K562 (cell line): Measurements from ENCODE around the gene ZNF24. TPM values are rescaled to one million over a fixed set of nuclear protein-coding genes. Genes with fewer than 3 reads are reported as not detected.
A peak's percentile ranks its signal among the peaks of the same experiment; 100 is the strongest.

Experiments
- ATAC-seq: fragments of 200-7000 bp; cut with Tn5 transposase; 3 replicates; pipeline ENCODE4 v1.9.1; 2020; ENCODE audit warnings: moderate library complexity
- BruUV-seq: library from RNA; stranded (reverse); fragments of 400-500 nt; replicated peaks from 2 replicates; lab custom pipeline; 2021; lab: Mats Ljungman, UMichigan
- CTCF ChIA-PET: fragments of 300-600 bp; formaldehyde crosslinking; extraction: SDS; loops from one replicate; lab custom pipeline; 2021; ENCODE audit warnings: low intra/inter-chr PET ratio; lab: Yijun Ruan, JAX
- POLR2A ChIA-PET: fragments of 300-600, 350-650 bp; sonication (Branson Sonifier 250); formaldehyde crosslinking; extraction: SDS; loops from one replicate; lab custom pipeline; 2021; ENCODE audit warnings: antibody characterized with exemption, inconsistent platforms; lab: Yijun Ruan, JAX
- DNase-seq, 4 experiments: peaks; one replicate each; pipeline versions ENCODE4 v3.0.0 to v3.0.0-alpha.2; 2011 to 2018; ENCODE audit warnings: low spot score in 3 of 4, mixed read lengths in 3 of 4; ENCODE audit errors: extremely low read depth in 1 of 4
- FAIRE-seq: peaks from 2 replicates; lab custom pipeline; 2011; peaks lifted over from hg19 to GRCh38; lab: Jason Lieb, UNC
- H2AFZ ChIP-seq: 2 replicates; pipeline ENCODE4 v1.6.0; 2011; ENCODE audit warnings: low read depth, low read length, control low read depth, inconsistent platforms
- H3K27ac ChIP-seq: fragments of 200-600 bp; 3 replicates; pipeline ENCODE4 v1.8.0; 2011; ENCODE audit warnings: low read depth, mild to moderate bottlenecking, control low read depth, inconsistent platforms, low read length, moderate library complexity, mixed read lengths; ENCODE audit errors: extremely low read depth
- H3K27me3 ChIP-seq, 2 experiments: fragments of 300-600 bp in 1 of 2; 2 replicates in 1 of 2; 3 replicates in 1 of 2; pipeline versions ENCODE4 v1.6.0 to v1.8.0; 2011; ENCODE audit warnings: inconsistent platforms in 2 of 2, low read length in 2 of 2, mild to moderate bottlenecking in 1 of 2, mixed read lengths in 1 of 2, moderate library complexity in 1 of 2; ENCODE audit not compliant: control insufficient read depth in 2 of 2, insufficient read depth in 2 of 2
- H3K36me3 ChIP-seq: fragments of 300-600 bp; 3 replicates; pipeline ENCODE4 v1.8.0; 2011; ENCODE audit warnings: mild to moderate bottlenecking, low read length, inconsistent platforms; ENCODE audit not compliant: control insufficient read depth, insufficient read depth
- H3K4me1 ChIP-seq, 2 experiments: fragments of 200-600 bp in 1 of 2; replicated peaks in 1 of 2; 2 replicates in 1 of 2; 3 replicates in 1 of 2; pipeline versions ENCODE4 v1.5.1 to v1.8.0; 2011; ENCODE audit warnings: inconsistent platforms in 2 of 2, low read length in 2 of 2, mild to moderate bottlenecking in 1 of 2, mixed read lengths in 1 of 2, moderate library complexity in 1 of 2; ENCODE audit not compliant: control insufficient read depth in 2 of 2, insufficient read depth in 2 of 2
- H3K4me2 ChIP-seq: 2 replicates; pipeline ENCODE4 v1.6.1; 2011; ENCODE audit warnings: low read length, control low read depth, inconsistent platforms, mixed read lengths; ENCODE audit not compliant: insufficient read depth
- H3K4me3 ChIP-seq: fragments of 200-600 bp; sonication (generic), shearing (Covaris generic); 2 replicates; pipeline ENCODE4 v1.5.1; 2016; ENCODE audit warnings: control low read depth, inconsistent platforms
- H3K79me2 ChIP-seq: fragments of 200-600 bp; 3 replicates; pipeline ENCODE4 v1.8.0; 2011; ENCODE audit warnings: low read length, inconsistent platforms; ENCODE audit not compliant: control insufficient read depth, insufficient read depth
- H3K9ac ChIP-seq, 2 experiments: 2 replicates each; pipeline versions ENCODE4 v1.6.0 to v1.6.1; 2011; ENCODE audit warnings: low read depth in 2 of 2, low read length in 2 of 2, control low read depth in 1 of 2, inconsistent platforms in 1 of 2, mild to moderate bottlenecking in 1 of 2, mixed read lengths in 1 of 2; ENCODE audit not compliant: insufficient read depth in 1 of 2
- H3K9me1 ChIP-seq: one replicate; pipeline ENCODE4 v1.6.0; 2011; ENCODE audit warnings: inconsistent platforms, mild to moderate bottlenecking, low read length, moderate library complexity; ENCODE audit not compliant: control insufficient read depth, insufficient read depth
- H3K9me3 ChIP-seq: replicated peaks from 2 replicates; pipeline ENCODE4 v1.5.1; 2011; ENCODE audit warnings: low read depth, low read length, inconsistent platforms; ENCODE audit not compliant: control insufficient read depth, insufficient read depth
- H4K20me1 ChIP-seq: replicated peaks from 2 replicates; pipeline ENCODE4 v1.6.1; 2011; ENCODE audit warnings: low read length, inconsistent platforms, mixed read lengths; ENCODE audit not compliant: control insufficient read depth, insufficient read depth
- AFF4 ChIP-seq: sonication (generic); formaldehyde crosslinking; IDR thresholded peaks from 2 replicates; pipeline ENCODE4 v1.8.0; 2023; ENCODE audit warnings: mild to moderate bottlenecking, missing genetic modification reagents
- ASH1L ChIP-seq: fragments of 450-650 bp; IDR thresholded peaks from 2 replicates; pipeline ENCODE4 v1.6.1; 2018; ENCODE audit warnings: borderline replicate concordance, mild to moderate bottlenecking, low read depth; ENCODE audit not compliant: partially characterized antibody
- FOXA1 ChIP-seq: fragments of 450-650 bp; IDR thresholded peaks from 2 replicates; pipeline ENCODE4 v1.6.1; 2016; ENCODE audit warnings: mild to moderate bottlenecking, borderline replicate concordance
- HNRNPUL1 ChIP-seq: fragments of 200-400 bp; formaldehyde crosslinking; IDR thresholded peaks from 2 replicates; pipeline ENCODE4 v1.6.1; 2017; ENCODE audit warnings: low read length
- KAT8 ChIP-seq: fragments of 450-650 bp; IDR thresholded peaks from 2 replicates; pipeline ENCODE4 v1.6.1; 2016; ENCODE audit warnings: low read depth, mild to moderate bottlenecking
- NFE2 ChIP-seq: IDR thresholded peaks from 2 replicates; pipeline ENCODE4 v1.6.1; 2014; ENCODE audit warnings: antibody characterized with exemption, low read depth
- RBFOX2 ChIP-seq: fragments of 200-400 bp; formaldehyde crosslinking; IDR thresholded peaks from 2 replicates; pipeline ENCODE4 v1.6.1; 2017; ENCODE audit warnings: low read depth, mild to moderate bottlenecking, low read length, moderate library complexity
- RBM17 ChIP-seq: fragments of 200-400 bp; formaldehyde crosslinking; IDR thresholded peaks from 2 replicates; pipeline ENCODE4 v1.6.1; 2017; ENCODE audit warnings: low read depth, mild to moderate bottlenecking, low read length, borderline replicate concordance
- STAT5A ChIP-seq: IDR thresholded peaks from 2 replicates; pipeline ENCODE4 v1.6.1; 2012; ENCODE audit warnings: low read length, inconsistent platforms, borderline replicate concordance
- SUPT5H ChIP-seq: fragments of 450-650 bp; IDR thresholded peaks from 2 replicates; pipeline ENCODE4 v1.6.1; 2016
- TCF3 ChIP-seq: sonication (generic); formaldehyde crosslinking; IDR thresholded peaks from 2 replicates; pipeline ENCODE4 v1.4.0; 2020; ENCODE audit warnings: mild to moderate bottlenecking, missing genetic modification reagents
- XRCC5 ChIP-seq: fragments of 200-400 bp; formaldehyde crosslinking; IDR thresholded peaks from 2 replicates; pipeline ENCODE4 v1.6.1; 2017; ENCODE audit warnings: low read depth, mild to moderate bottlenecking, low read length
- ZBTB7A ChIP-seq: IDR thresholded peaks from 2 replicates; pipeline ENCODE4 v1.6.1; 2011; ENCODE audit warnings: low read depth, mild to moderate bottlenecking, low read length, moderate library complexity, borderline replicate concordance; ENCODE audit not compliant: control insufficient read depth
- ZNF212 ChIP-seq: fragments of 450-650 bp; formaldehyde crosslinking; IDR thresholded peaks from 2 replicates; pipeline ENCODE4 v1.4.0; 2020; ENCODE audit warnings: mild to moderate bottlenecking
- ZNF445 ChIP-seq: fragments of 250-450 bp; sonication (Bioruptor Pico); IDR thresholded peaks from 2 replicates; pipeline ENCODE4 v1.4.0; 2020; ENCODE audit warnings: low read depth, mild to moderate bottlenecking, moderate library complexity
- ZNF57 ChIP-seq: fragments of 450-650 bp; formaldehyde crosslinking; IDR thresholded peaks from 2 replicates; pipeline ENCODE4 v1.4.0; 2020; ENCODE audit warnings: mild to moderate bottlenecking, moderate library complexity
- WGBS: fragments of 100-300 bp; shearing (Covaris generic); methylation state at CpG from one replicate; pipeline ENCODE4 v1.1.6; 2016; ENCODE audit warnings: low coverage, mixed read lengths; ENCODE audit not compliant: insufficient coverage; ENCODE audit errors: missing lambda C conversion rate; 5-methylcytosine and 5-hydroxymethylcytosine counted together
- in situ Hi-C: fragments of 300-500 bp; cut with MboI; formaldehyde crosslinking; loops from 4 replicates; pipeline ENCODE4 v1.15.0; 2018; ENCODE audit warnings: inconsistent platforms, mixed read lengths
- intact Hi-C: fragments of 100-400 bp; cut with micrococcal nuclease; formaldehyde crosslinking; loops from 2 replicates; pipeline ENCODE4 v1.14.2; 2022
- polyA plus RNA-seq, 8 experiments: library from polyadenylated mRNA; depleted of rRNA in 4 of 8; stranded (reverse) in 5 of 8; unstranded in 3 of 8; fragments of >200 nt; fragmentation: Nextera tagmentation in 2 of 8; fragmentation: Illumina TruSeq in 1 of 8; extraction: Ambion mirVana in 2 of 8; extraction: Trizol in 1 of 8; gene quantifications; 2 replicates each; pipeline versions ENCODE4 v1.2.1 to v1.2.3, GENCODE V29; 2011 to 2014; ENCODE audit warnings: inconsistent platforms in 1 of 8, missing spikeins in 1 of 8
- total RNA-seq, 7 experiments: library from RNA; depleted of rRNA in 6 of 7; stranded (reverse); fragments of >200 nt in 6 of 7; fragmentation: Illumina TruSeq in 2 of 7; extraction: Trizol in 2 of 7; gene quantifications; 2 replicates each; pipeline versions ENCODE4 v1.2.1 to v1.2.3, GENCODE V29; 2011 to 2021; ENCODE audit warnings: low replicate concordance in 1 of 7

The ZNF24 gene
- total and polyA plus RNA-seq, 9 of the 15 experiments (the other 6 are each of a cell fraction or from before 2014, with no cell fraction given) = 35.7 to 72.8 (median 54.1) TPM

DNA sequence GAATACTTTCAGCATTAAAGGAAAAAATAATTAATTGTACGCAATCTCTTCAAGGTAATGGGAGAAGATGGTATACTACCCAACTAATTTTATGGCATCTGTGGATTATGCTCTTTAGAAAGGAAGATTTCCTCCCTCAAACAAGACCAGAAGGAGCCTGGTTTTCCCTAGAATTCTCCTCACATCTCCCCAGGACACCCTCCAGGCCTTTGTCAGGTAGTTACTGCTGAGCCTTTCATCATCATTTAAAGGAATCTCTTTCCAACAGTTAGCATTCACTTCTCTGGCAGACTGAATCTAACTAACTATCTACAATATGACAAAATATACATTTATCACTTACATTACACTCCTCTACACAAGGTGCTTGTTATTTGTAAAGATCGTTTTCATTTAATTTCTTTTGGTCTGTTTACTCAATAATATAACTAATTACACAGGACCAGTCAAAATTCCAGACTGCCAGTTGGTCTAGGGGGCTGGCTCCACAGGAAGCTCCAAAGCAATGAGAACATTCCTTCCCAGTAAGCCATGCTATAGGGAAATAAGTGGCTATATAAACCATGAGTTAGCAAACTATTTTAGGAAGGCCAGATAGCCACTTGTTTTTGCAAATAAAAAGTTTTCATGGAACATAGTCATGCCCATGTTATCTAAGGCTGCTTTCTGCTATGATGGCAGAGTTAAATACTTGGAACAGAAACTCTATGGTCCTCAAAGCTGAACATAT, 19.1 kb downstream of the ZNF24 start:
- H3K79me2 ChIP-seq = no peaks in the 10 kb centered on the region
- FAIRE-seq (no peak), ATAC-seq (no peak), DNase-seq (no peak)
- TF ChIP-seq ZNF445 (CRISPR knock-in tag) (no peak), XRCC5 (no peak), HNRNPUL1 (no peak), RBFOX2 (no peak), ZNF212 (CRISPR knock-in tag) (no peak), TCF3 (CRISPR knock-in tag) (peak; percentile 35; the same call in 1 of the 2 replicates), FOXA1 (no peak), RBM17 (no peak), ZNF57 (no peak), ASH1L (no peak), NFE2 (0 out of 2 replicates have a peak, but pooled peaks have one; percentile 7), KAT8 (no peak), STAT5A (no peak), SUPT5H (no peak), AFF4 (CRISPR knock-in tag) (no peak), ZBTB7A (no peak)
- ChIA-PET CTCF (no interaction called here), POLR2A (interaction anchor here (0.7 kb wide), 1 partner anchor 73 kb away, joined by 5 read pairs; no protein-coding TSS in a partner anchor)
- H3K9me3 ChIP-seq = no peaks in the 10 kb centered on the region
- H3K9me1 ChIP-seq = no peaks in the 10 kb centered on the region
- H4K20me1 ChIP-seq = no peaks in the 10 kb centered on the region
- no peak overlapping the region; the same call in 1 of the 2 replicates for H2AFZ ChIP-seq
- in situ Hi-C loops = no loop called here
- no peaks in the 10 kb centered on the region for H3K36me3 ChIP-seq
- H3K4me3 ChIP-seq = no peak overlapping the region
- no peak overlapping the region for H3K27ac ChIP-seq
- no TSS peak for BruUV-seq
- peaks cover 0 to 16% of the 10 kb centered on the region in 2 experiments; a peak in 3 of 5 replicates for H3K4me1 ChIP-seq
- no peaks in the 10 kb centered on the region for H3K27me3 ChIP-seq
- 42% methylated on average over 2 of the region's 2 CpGs for WGBS
- intact Hi-C loops = no loop called here
- no peak overlapping the region for H3K9ac ChIP-seq
- H3K4me2 ChIP-seq = no peak overlapping the region
